ENCODE measurements around the gene IER5L. TPM values are rescaled to one million over a fixed set of nuclear protein-coding genes. Genes with fewer than 3 reads are reported as not detected.

Gene IER5L
- total RNA-seq = 1 to 10 TPM; 1.3 to 1.5 TPM

DNA sequence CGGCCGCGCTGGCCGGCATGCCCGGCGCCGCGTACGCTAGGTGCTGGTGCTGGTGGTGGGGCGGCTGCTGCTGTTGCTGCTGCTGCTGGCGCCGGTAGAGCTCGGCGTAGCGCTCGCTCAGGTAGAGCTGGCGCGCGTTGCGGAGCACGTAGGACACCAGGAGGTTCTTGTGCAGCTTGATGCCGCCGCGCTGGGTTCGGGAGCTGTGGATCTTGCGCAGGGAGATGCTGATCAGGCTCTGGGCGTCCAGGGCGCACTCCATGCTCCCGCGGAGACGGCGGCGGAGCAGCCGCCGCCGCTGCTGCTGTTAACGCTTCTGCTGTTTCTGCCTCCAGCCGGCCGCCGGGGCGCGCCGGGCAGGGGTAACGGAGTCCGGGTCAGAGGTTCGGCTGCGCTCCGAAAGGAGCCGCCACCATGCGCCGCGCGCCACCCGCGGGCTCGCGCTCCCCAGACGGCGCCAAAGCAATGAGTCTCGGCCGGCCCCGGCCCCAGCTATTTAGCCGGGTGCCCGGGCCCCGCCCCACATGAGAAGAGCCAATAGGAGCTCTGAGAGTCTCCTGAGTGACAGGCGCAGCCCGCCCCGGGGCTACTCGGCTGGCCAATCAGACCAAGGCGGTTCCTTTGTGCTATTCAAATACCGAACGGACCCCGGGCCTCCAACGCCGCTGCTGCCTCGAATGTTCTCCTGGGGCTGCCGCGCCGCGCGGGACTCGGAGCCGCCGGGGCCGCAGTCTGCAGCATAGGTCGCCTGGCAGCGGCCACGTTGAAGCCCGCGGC, at the start of gene IER5L:
IER5L (minus strand) TSS at position 471 of the 777 bp plus-strand sequence; CDS start at position 262, 209 bp downstream.
- POLR2A ChIA-PET = interaction anchor here (0.7 to 1.7 kb wide), 8 partner anchors 38 to 446 kb away, joined by 3 to 13 read pairs (median 4); no protein-coding TSS in a partner anchor
- H3K9me3 Mint-ChIP-seq = no peaks in the 10 kb centered on the region
- peaks cover 8% of the 10 kb centered on the region for H3K27me3 Mint-ChIP-seq
- H3K4me1 Mint-ChIP-seq (ENCODE audit: low read depth) = peaks cover 3% of the 10 kb centered on the region
- peak; percentile 94 for DNase-seq
- H3K4me3 Mint-ChIP-seq = peak within 1 kb of the TSS; percentile 85
- H3K27ac Mint-ChIP-seq = no peak within 1 kb of the TSS
- intact Hi-C loops (cut with micrococcal nuclease) = loop anchor here (2.0 to 10.0 kb wide), 5 partner anchors 79 to 449 kb away; partner anchors contain the start of gene NTMT1
- CTCF ChIA-PET = interaction anchor here (0.7 to 2.7 kb wide), 14 partner anchors 10 to 448 kb away, joined by 3 to 21 read pairs (median 4); partner anchors contain the start of genes C9orf50 and NTMT1
- no peaks in the 10 kb centered on the region for H3K36me3 Mint-ChIP-seq

DNA sequence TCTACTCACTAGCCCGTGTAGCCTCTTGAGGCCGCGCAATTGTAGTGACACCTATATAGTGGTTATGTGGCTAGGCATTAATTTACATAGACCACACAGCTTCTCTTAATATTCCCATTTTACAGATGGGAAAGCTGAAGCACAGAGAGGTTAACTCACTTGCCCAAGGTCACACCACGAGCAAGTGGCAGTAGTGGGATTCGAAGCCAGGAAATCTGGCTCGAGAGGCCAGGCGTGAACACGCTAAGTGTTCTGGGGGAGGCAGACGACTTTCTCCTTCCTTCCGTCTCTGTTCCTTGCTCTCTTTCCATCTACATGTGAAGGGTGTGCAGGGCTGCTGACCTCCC, 49.8 kb upstream of the IER5L start:
- CTCF ChIA-PET = no interaction called here
- Mint-ChIP-seq H3K36me3 (no peaks in the 10 kb centered on the region), H3K9me3 (peaks cover under 1% of the 10 kb centered on the region), H3K27me3 (no peaks in the 10 kb centered on the region), H3K4me1 (ENCODE audit: low read depth) (peaks cover 16% of the 10 kb centered on the region), H3K4me3 (no peak overlapping the region), H3K27ac (no peak overlapping the region)
- intact Hi-C loops (cut with micrococcal nuclease) = no loop called here
- POLR2A ChIA-PET = no interaction called here
- DNase-seq = no peak

DNA sequence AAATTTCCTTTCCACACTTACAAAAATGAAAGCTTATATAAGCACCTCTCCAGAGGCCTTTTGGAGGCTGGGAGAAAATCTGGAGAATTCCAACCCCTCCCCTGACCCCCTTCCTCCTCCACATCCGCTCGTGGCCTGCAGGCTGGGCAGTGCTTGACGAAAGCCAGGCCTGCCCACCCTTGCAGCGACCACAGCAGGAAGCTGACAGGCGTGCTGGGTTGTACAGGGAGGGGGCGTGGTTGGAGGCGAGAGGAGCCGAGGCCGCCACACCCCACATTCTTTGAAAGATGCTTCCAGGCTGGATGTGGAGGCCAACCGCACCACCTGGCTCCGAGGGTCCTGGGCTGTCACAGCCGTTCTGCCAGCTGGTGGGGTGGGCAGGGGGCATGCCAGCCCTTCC, 47.8 kb upstream of the IER5L start:
- Mint-ChIP-seq H3K4me1 (ENCODE audit: low read depth) (peaks cover 21% of the 10 kb centered on the region), H3K9me3 (no peaks in the 10 kb centered on the region), H3K27ac (no peak overlapping the region), H3K4me3 (no peak overlapping the region), H3K36me3 (no peaks in the 10 kb centered on the region), H3K27me3 (no peaks in the 10 kb centered on the region)
- DNase-seq = peak; percentile 61
- intact Hi-C loops (cut with micrococcal nuclease) = no loop called here
- ChIA-PET POLR2A (interaction anchor here (1.4 kb wide), 1 partner anchor 10 kb away, joined by 5 read pairs; no protein-coding TSS in a partner anchor), CTCF (no interaction called here)

DNA sequence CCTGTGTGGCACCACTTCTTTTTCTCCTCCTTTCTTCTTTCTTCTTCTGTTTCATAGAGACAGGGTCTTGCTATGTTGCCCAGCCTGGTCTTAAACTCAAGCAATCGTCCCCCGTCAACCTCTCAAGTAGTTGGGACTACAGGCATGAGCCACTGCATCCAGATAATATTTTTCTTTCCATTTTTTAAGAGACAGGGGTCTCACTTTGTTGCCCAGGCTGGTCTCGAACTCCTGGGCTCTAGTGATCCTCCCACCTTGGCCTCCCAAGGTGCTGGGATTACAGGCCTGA, 47.4 kb upstream of the IER5L start:
- ChIA-PET POLR2A (interaction anchor here (1.4 kb wide), 1 partner anchor 11 kb away, joined by 5 read pairs; no protein-coding TSS in a partner anchor), CTCF (no interaction called here)
- no peaks in the 10 kb centered on the region for H3K27me3 Mint-ChIP-seq
- H3K4me1 Mint-ChIP-seq (ENCODE audit: low read depth) = peaks cover 24% of the 10 kb centered on the region
- H3K9me3 Mint-ChIP-seq = no peaks in the 10 kb centered on the region
- H3K27ac Mint-ChIP-seq = no peak overlapping the region
- no peaks in the 10 kb centered on the region for H3K36me3 Mint-ChIP-seq
- no peak overlapping the region for H3K4me3 Mint-ChIP-seq
- no peak for DNase-seq
- intact Hi-C loops (cut with micrococcal nuclease) = no loop called here

DNA sequence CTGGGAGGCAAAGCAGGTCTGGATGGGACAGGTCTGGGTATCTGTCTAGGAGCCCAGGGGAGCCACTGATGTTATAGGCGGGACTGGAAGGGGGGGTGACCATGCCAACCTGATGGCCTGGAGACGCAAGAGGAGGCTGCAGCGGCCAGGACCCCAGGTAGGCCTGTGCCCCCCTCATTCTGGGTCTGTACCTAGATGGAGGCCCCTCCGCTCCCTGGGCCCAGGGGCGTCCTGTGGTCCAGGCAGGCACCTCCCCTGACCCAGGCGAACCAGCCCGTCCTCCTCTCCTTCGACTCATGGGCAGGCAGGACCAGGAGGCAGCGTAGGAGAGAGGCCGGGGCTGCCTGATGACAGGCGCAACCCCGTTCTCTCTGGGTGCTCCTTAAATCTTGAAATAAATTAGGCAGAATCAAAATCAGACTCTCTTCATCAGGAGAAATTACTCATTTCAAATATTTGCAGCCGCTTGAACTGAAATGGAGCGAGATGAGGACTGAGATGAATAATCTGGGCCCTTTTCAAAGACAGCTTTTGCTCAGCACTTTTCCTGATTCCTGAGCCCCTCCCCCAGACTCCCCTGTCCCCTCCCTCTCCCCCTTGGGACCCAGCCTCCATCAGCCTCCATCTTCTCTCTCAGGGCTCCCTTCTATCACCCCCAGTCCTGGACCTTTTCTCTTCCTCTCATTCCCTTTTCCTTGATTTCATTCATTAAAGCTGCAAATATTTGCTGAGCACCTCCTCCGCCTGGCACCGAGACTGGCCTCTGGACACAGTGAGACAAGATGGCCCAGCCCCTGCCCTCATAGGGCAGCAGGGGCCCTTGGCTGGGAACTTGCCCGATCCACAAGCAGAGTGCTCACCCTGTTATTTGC, 46.8 kb upstream of the IER5L start:
- no peak overlapping the region for H3K27ac Mint-ChIP-seq
- no peaks in the 10 kb centered on the region for H3K9me3 Mint-ChIP-seq
- no peak for DNase-seq
- no peak overlapping the region for H3K4me3 Mint-ChIP-seq
- no peaks in the 10 kb centered on the region for H3K27me3 Mint-ChIP-seq
- intact Hi-C loops (cut with micrococcal nuclease) = no loop called here
- no peaks in the 10 kb centered on the region for H3K36me3 Mint-ChIP-seq
- ChIA-PET CTCF (no interaction called here), POLR2A (interaction anchor here (1.4 kb wide), 1 partner anchor 11 kb away, joined by 5 read pairs; no protein-coding TSS in a partner anchor)
- peaks cover 24% of the 10 kb centered on the region for H3K4me1 Mint-ChIP-seq (ENCODE audit: low read depth)

DNA sequence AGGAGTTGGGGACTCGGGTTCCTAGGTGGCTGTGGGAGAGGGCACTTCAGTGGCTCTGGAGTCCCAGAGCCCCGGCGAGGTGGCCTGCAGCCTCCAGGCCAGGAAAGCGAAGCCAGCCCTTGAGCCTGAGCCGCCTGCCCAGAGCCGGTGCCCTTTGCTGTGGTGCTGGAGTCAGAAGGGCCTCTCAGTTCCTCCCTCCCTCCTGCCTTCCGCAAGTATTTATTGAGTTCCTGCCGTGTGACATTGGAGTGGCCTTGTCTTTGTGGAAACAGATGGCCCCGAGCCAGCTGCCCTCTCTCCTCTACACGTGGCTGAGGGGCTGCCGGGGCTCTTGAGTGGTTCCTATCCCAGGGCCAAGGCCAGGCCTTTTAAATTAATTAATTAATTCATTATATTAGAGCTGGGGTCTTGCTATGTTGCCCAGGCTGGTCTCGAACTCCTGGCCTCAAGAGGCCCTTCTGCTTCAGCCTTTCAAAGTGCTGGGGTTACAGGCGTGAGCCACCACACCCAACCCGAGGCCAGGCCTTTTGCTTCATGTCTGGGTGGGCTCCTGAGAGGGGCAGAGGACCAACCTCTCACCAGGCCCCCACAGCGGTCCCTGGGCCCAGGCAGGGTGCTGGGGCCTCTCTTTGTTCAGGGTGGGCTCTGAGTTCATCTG, 45.6 kb upstream of the IER5L start:
- POLR2A ChIA-PET = no interaction called here
- intact Hi-C loops (cut with micrococcal nuclease) = no loop called here
- H3K27ac Mint-ChIP-seq = no peak overlapping the region

DNA sequence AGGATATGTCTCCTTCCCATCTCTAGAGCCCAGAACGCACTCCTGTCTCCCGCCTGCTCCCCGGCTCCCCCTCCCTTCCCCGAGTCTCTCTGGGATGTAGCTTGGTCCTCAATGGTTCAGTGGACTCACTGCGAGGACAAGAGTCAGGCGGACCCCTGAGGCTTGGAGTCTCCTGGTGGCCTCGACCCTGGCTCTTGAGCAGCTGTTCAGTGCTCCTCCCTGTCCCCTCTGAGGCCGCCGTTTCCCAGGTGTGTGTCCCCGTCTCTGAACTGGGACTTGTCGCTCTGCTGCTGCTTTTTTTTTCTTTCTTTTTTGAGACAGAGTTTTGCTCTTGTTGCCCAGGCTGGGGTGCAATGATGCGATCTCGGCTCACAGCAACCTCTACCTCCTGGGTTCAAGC, 44.8 kb upstream of the IER5L start:
- Mint-ChIP-seq H3K27me3 (no peaks in the 10 kb centered on the region), H3K9me3 (no peaks in the 10 kb centered on the region), H3K4me1 (ENCODE audit: low read depth) (peaks cover 24% of the 10 kb centered on the region), H3K36me3 (no peaks in the 10 kb centered on the region), H3K4me3 (no peak overlapping the region), H3K27ac (no peak overlapping the region)
- no peak for DNase-seq
- intact Hi-C loops (cut with micrococcal nuclease) = no loop called here
- ChIA-PET CTCF (no interaction called here), POLR2A (no interaction called here)

More for the DNA sequence above, 45.6 kb upstream of the IER5L start:
- Mint-ChIP-seq H3K4me3 (no peak overlapping the region), H3K36me3 (no peaks in the 10 kb centered on the region), H3K4me1 (ENCODE audit: low read depth) (peaks cover 24% of the 10 kb centered on the region), H3K27me3 (no peaks in the 10 kb centered on the region), H3K9me3 (no peaks in the 10 kb centered on the region)
- CTCF ChIA-PET = no interaction called here
- DNase-seq = no peak

DNA sequence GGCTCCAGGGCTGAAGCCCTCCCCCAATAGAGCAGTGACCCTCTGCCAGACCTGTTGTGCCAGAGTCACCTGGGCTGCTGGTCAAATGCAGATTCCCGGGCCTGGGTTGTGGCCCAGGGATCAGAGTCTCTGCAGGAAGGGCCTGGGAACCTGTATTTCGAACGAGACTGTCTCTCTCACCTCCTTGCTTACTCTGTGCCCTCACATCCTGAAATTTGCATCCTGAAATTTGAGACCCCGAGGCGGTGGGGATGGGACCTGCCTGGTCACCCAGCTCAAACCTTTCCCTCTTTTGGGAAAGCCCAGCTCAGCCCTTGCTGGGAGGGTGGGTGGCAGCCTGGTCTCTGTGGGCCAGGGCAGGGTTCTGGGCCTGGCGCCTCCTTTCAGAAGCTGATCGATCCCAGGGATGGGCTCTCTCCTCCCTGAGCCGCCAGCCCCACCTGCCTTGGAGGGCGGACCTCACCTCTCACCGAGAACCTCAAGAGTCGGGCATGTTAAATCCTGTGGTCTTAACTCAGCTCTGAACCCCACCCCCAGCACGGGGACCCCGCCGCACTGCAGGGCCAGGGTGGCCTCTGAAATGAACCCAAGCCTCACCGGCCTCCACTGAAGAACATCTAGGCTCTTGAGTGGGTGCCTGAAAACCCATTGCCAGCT, 44.0 kb upstream of the IER5L start:
- H3K27me3 Mint-ChIP-seq = no peaks in the 10 kb centered on the region

DNA sequence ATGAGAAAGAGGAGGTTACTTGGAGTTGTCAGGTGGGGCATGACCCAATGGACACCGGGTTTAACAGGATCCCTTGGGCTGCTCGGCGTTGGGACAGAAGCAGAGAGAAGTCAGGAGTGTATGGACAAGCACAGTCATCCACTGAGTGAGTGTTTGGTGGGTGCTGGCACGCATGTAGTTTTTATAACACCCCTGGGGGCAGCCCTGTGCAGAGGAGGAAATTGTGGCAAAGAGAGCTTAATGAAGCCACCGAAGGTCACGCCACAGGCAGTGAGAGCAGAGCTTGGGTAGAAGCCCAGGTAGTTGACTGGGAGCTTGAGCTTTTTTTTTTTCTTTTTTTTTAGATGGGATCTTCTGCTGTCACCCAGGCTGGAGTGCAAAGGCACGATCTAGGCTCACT, 43.2 kb upstream of the IER5L start:
- Mint-ChIP-seq H3K36me3 (no peaks in the 10 kb centered on the region), H3K27ac (no peak overlapping the region), H3K27me3 (no peaks in the 10 kb centered on the region), H3K4me1 (ENCODE audit: low read depth) (peaks cover 24% of the 10 kb centered on the region), H3K4me3 (no peak overlapping the region), H3K9me3 (no peaks in the 10 kb centered on the region)
- ChIA-PET CTCF (interaction anchor here (0.6 kb wide), 1 partner anchor 78 kb away, joined by 3 read pairs; no protein-coding TSS in a partner anchor), POLR2A (no interaction called here)
- intact Hi-C loops (cut with micrococcal nuclease) = no loop called here
- DNase-seq = no peak

More for the DNA sequence above, 44.0 kb upstream of the IER5L start:
- POLR2A ChIA-PET = no interaction called here
- Mint-ChIP-seq H3K4me3 (no peak overlapping the region), H3K27ac (no peak overlapping the region), H3K4me1 (ENCODE audit: low read depth) (peaks cover 24% of the 10 kb centered on the region), H3K36me3 (no peaks in the 10 kb centered on the region), H3K9me3 (no peaks in the 10 kb centered on the region)
- CTCF ChIA-PET = no interaction called here
- no peak for DNase-seq
- intact Hi-C loops (cut with micrococcal nuclease) = no loop called here

DNA sequence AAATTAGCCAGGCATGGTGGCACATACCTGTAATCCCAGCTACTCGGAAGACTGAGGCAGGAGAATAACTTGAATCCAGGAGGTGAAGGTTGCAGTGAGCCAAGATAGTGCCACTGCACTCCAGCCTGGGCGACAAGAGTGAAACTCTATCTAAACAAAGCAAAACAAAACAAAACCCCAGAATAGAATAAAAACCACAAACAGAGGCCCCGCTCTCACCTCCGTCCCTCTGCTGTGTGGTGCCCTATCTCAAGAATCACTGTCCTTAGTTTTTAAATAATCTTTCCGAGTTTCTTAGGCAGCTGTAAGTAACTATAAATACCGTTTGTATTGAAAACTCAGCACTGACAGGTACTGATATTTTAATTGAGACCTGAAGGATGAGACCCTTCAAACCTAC, 42.7 kb upstream of the IER5L start:
- no peak overlapping the region for H3K27ac Mint-ChIP-seq
- CTCF ChIA-PET = no interaction called here
- peaks cover 20% of the 10 kb centered on the region for H3K4me1 Mint-ChIP-seq (ENCODE audit: low read depth)
- no peak overlapping the region for H3K4me3 Mint-ChIP-seq
- intact Hi-C loops (cut with micrococcal nuclease) = no loop called here
- H3K36me3 Mint-ChIP-seq = no peaks in the 10 kb centered on the region
- no peaks in the 10 kb centered on the region for H3K9me3 Mint-ChIP-seq
- DNase-seq = no peak
- H3K27me3 Mint-ChIP-seq = no peaks in the 10 kb centered on the region
- POLR2A ChIA-PET = no interaction called here

DNA sequence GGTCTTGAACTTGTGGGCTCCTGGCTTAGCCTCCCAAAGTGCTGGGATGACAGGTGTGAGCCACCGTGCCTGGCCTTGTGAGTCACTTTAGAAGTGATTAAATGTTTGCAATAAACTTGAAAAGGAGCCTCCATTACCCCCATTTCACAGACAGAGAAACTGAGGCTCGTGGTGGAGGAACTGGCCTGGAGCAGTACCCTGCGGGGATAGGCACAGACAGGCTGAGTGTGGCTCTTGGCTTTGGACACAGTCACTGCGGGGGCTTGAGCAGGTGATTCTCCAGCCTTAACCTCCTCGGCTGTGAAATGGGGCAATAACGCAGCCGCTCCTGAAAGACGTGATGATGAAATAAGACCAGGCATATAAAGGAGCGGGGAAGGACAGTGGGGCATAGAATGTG, 40.9 kb upstream of the IER5L start:
- H3K4me3 Mint-ChIP-seq = no peak overlapping the region
- H3K9me3 Mint-ChIP-seq = no peaks in the 10 kb centered on the region
- H3K36me3 Mint-ChIP-seq = no peaks in the 10 kb centered on the region
- no peak overlapping the region for H3K27ac Mint-ChIP-seq
- POLR2A ChIA-PET = no interaction called here
- peaks cover 8% of the 10 kb centered on the region for H3K4me1 Mint-ChIP-seq (ENCODE audit: low read depth)
- CTCF ChIA-PET = no interaction called here
- no peaks in the 10 kb centered on the region for H3K27me3 Mint-ChIP-seq
- DNase-seq = no peak
- intact Hi-C loops (cut with micrococcal nuclease) = no loop called here

DNA sequence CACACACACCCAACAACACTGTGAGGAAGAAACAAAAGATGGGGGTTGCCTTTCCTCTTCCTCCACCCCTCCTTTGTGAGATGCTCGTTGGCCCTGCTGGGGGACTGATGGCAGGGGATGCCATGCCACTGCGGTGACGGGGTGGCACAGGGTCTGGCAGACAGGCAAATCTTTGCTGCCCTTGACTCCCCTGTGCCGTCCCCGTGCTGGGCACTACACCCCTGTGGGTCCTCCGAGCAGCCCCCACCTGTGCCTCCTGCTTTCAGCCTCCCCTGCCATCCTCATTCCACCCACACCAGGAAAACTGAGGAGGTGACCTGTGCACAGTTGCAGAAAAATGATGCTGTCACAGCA, 40.2 kb upstream of the IER5L start:
- Mint-ChIP-seq H3K4me3 (no peak overlapping the region), H3K27ac (no peak overlapping the region), H3K36me3 (no peaks in the 10 kb centered on the region), H3K4me1 (ENCODE audit: low read depth) (peaks cover 8% of the 10 kb centered on the region), H3K27me3 (no peaks in the 10 kb centered on the region), H3K9me3 (no peaks in the 10 kb centered on the region)
- intact Hi-C loops (cut with micrococcal nuclease) = no loop called here
- ChIA-PET POLR2A (no interaction called here), CTCF (no interaction called here)
- DNase-seq = no peak

Data from activated CD4-positive, alpha-beta memory T cell treated with anti-CD3 and anti-CD28 coated beads for 36 hours (primary cell).